ENCODE results near the gene SIT1. TPM values are rescaled to one million over a fixed set of nuclear protein-coding genes. Genes with fewer than 3 reads are reported as not detected.

The SIT1 gene
- polyA plus RNA-seq, 1 donor (not counting 4 experiments of a cell fraction or from before 2014, with no cell fraction given) = not detected

- Histone ChIP-seq H3K4me1 (ENCODE audit: control insufficient read depth, extremely low read depth, insufficient read depth, low read length) (peaks cover 10% of the 10 kb centered on the region), H3K4me2 (ENCODE audit: control insufficient read depth, extremely low read depth, insufficient read depth, low read depth, low read length) (no peak overlapping the region), H2AFZ (ENCODE audit: control insufficient read depth, low read length) (no peak overlapping the region), H3K9me3 (ENCODE audit: control insufficient read depth, low read depth, low read length) (no peaks in the 10 kb centered on the region), H3K4me3 (ENCODE audit: control insufficient read depth in 2 of 3, extremely low read depth in 1 of 3, insufficient read depth in 2 of 3, low read depth in 1 of 3, low read length in 3 of 3) (no peak overlapping the region), H3K36me3 (ENCODE audit: control insufficient read depth in 2 of 2, extremely low read depth in 1 of 2, insufficient read depth in 2 of 2, low read length in 2 of 2) (no peaks in the 10 kb centered on the region), H3K27me3 (ENCODE audit: control insufficient read depth, extremely low read depth, insufficient read depth, low read length) (peaks cover 3% of the 10 kb centered on the region), H3K27ac (ENCODE audit: control insufficient read depth, insufficient read depth, low read length) (no peak overlapping the region), H4K20me1 (ENCODE audit: control insufficient read depth, extremely low read depth, insufficient read depth, low read length) (no peaks in the 10 kb centered on the region), H3K9me1 (ENCODE audit: control insufficient read depth, extremely low read depth, insufficient read depth, low read length) (no peaks in the 10 kb centered on the region), H3K79me2 (ENCODE audit: control insufficient read depth, insufficient read depth, low read length) (no peaks in the 10 kb centered on the region), H3K9ac (ENCODE audit: control insufficient read depth, extremely low read depth, insufficient read depth, low read length) (no peak overlapping the region)
- TF ChIP-seq CTCF (optimal IDR thresholded peaks at IDR 0.05 in 1 of 3, IDR thresholded peaks at IDR 0.05 in 1 of 3, conservative IDR thresholded peaks at IDR 0.05 in 1 of 3; ENCODE audit: extremely low read depth in 1 of 3, insufficient read depth in 2 of 3, low read length in 3 of 3) (no peak), EZH2 (IDR thresholded peaks at IDR 0.05; ENCODE audit: low read length) (no peak)
- FAIRE-seq (no peak), DNase-seq (ENCODE audit: low read depth, low spot score) (no peak)
- dilution Hi-C loops (cut with MboI; ENCODE audit: extremely low pct_ligation_motif_present, low sequenced_read_pairs) = no loop called here
These were observed 2.1 kb upstream of the SIT1 start for GRCh38 chr9:35652829-35653209.

DNA sequence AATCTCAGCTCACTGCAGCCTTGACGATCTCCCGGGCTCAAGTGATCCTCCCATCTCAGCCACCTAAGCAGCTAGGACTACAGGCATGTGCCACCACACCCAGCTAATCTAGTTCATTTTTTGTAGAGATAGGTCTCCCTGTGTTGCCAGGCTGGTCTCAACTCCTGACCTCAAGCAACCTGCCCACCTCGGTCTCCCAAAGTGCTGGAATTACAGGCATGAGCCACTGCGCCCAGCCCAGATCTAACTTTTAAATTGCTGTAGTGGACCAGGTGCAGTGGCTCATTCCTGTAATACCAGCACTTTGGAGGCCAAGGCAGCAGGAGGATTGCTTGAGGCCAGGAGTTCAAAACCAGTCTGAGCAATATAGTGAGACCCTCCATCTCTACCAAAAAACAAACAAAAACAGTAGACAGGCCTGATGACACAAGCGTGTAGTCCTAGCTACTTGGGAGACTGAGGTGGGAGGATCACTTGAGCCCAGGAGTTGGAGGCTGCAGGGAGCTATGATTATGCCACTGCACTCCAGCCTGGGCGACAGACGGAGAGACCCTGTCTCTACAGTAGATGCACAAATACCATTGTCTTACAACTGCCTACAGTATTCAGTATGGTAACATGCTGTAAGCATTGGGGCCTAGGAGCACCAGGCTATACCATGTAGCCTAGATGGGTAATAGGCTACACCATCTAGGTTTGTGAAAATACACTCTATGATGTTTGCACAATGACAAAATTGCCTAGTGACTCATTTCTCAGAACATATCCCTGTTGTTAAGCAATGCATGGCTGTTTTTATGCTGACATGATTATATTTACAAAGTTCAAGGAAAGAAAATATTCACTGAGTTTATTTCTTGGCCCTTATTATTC, 1.5 kb upstream of the SIT1 start:
- Histone ChIP-seq H3K27ac (ENCODE audit: control insufficient read depth, insufficient read depth, low read length) (no peak overlapping the region), H3K79me2 (ENCODE audit: control insufficient read depth, insufficient read depth, low read length) (no peaks in the 10 kb centered on the region), H3K4me1 (ENCODE audit: control insufficient read depth, extremely low read depth, insufficient read depth, low read length) (peaks cover 11% of the 10 kb centered on the region), H3K36me3 (ENCODE audit: control insufficient read depth in 2 of 2, extremely low read depth in 1 of 2, insufficient read depth in 2 of 2, low read length in 2 of 2) (no peaks in the 10 kb centered on the region), H4K20me1 (ENCODE audit: control insufficient read depth, extremely low read depth, insufficient read depth, low read length) (no peaks in the 10 kb centered on the region), H3K4me2 (ENCODE audit: control insufficient read depth, extremely low read depth, insufficient read depth, low read depth, low read length) (no peak overlapping the region), H3K9me3 (ENCODE audit: control insufficient read depth, low read depth, low read length) (no peaks in the 10 kb centered on the region), H3K27me3 (ENCODE audit: control insufficient read depth, extremely low read depth, insufficient read depth, low read length) (peaks cover 3% of the 10 kb centered on the region), H3K9me1 (ENCODE audit: control insufficient read depth, extremely low read depth, insufficient read depth, low read length) (no peaks in the 10 kb centered on the region), H2AFZ (ENCODE audit: control insufficient read depth, low read length) (no peak overlapping the region), H3K9ac (ENCODE audit: control insufficient read depth, extremely low read depth, insufficient read depth, low read length) (no peak overlapping the region), H3K4me3 (ENCODE audit: control insufficient read depth in 2 of 3, extremely low read depth in 1 of 3, insufficient read depth in 2 of 3, low read depth in 1 of 3, low read length in 3 of 3) (no peak overlapping the region)
- dilution Hi-C loops (cut with MboI; ENCODE audit: extremely low pct_ligation_motif_present, low sequenced_read_pairs) = no loop called here
- TF ChIP-seq CTCF (optimal IDR thresholded peaks at IDR 0.05 in 1 of 3, IDR thresholded peaks at IDR 0.05 in 1 of 3, conservative IDR thresholded peaks at IDR 0.05 in 1 of 3; ENCODE audit: extremely low read depth in 1 of 3, insufficient read depth in 2 of 3, low read length in 3 of 3) (no peak), EZH2 (IDR thresholded peaks at IDR 0.05; ENCODE audit: low read length) (no peak)
- FAIRE-seq = no peak
- no peak for DNase-seq (ENCODE audit: low read depth, low spot score)
